Measurements from ENCODE around the gene SLC35F6.
"Not testable (repeated sequence)": the region's sequence is repeated elsewhere in the genome, so short reads cannot be mapped to it uniquely, and the experiment has no call there.

Gene SLC35F6

GRCh38 chr2:26730549-26731344 is 33.3 kb upstream of the SLC35F6 start:
- no peak for DNase-seq

DNA sequence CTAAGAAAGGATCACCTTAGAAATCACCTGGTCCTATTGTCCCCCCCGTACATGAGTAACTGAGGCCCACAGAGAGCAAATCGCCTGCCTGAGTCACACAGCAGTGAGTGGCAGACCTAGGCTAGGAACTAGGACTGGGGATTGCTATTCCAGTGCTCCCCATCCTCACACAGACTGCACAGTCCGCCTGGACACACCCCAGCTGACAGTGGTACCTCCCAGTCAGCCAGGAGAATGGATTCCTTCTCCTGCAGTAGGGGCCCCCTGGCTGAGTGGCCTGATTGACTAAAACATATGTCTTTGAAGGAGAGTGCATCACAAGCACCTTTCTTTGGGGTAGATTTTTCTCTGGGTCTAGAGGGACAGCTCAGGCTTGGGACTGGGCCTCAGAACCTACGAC is 32.4 kb upstream of the SLC35F6 start:
- DNase-seq = no peak

GRCh38 chr2:26732446-26732845 is 31.6 kb upstream of the SLC35F6 start:
- DNase-seq = no peak

DNA sequence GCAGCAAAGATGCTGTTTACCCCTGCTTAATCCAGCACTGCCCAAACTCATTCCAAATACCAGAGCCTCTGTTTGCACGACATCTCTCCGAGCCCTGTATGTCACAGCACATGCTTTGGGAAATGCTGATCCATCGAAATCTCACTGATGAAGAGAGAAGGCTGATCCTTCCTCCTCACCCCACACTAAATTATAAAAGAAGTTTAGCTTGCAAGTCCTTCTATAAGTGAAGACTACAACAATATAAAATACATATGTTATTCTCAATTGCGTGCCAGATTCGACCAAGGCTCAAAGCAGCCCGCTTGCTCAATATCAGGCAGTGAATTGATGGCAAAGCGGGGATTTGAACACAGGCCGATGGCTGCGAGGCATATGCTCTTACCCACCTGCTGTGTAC is 30.7 kb upstream of the SLC35F6 start:
- no peak for DNase-seq

DNA sequence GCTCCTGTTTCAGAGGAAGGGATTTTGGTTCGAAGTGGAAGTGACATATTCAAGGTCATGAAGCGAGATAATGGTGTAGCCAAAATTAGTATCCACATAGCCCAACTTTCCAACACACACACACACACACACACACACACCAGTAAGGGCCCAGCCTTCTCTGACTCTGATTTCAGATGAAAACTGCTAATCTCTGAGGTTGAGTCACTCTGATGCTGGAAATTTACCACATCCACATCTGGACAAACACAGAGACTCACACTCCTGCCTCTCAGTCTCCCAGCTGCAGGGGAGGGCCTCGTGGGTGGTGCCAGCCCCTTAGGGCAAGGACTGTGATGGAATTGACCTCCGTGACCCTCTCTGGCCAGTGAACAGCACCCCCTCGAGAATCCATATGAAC is 29.0 kb upstream of the SLC35F6 start:
- DNase-seq = no peak

DNA sequence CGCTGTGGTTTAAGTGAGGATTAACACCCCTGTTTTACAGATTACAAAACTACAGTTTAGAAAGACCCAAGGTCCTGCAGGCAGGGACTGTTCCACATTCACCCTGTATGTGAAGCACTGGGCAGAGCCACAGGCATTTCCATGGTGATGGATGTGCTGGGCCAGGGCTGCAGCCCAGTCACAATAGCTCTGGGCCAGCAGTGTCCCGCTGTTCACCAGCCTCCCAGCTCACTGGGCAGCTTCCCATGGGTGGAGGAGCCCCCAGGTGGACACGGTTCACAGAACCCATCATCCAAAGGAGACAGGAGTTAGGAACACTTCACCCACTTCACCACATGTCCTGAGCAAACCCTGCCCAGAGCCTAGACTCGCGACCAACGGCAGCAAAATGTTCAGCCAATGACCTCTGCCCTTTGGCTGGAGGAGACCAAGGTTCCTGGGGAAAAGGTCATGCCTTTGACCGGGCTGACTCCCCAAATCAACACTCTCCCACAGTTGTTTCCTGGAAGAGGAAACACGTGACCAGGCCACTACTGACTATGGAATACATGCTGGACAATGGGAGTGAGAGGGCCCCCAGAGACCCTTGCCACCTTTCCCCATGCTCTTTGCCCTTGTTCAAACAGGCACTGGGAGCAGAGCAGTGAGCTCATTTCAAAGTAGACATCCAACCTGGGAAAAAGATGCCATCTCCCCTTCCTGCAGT is 28.0 kb upstream of the SLC35F6 start:
- peak in 20 of 51 donors; percentile 6 to 72 (median 30) for DNase-seq

- DNase-seq = no peak
Measured at GRCh38 chr2:26737221-26737620, 26.9 kb upstream of the SLC35F6 start.

- no peak for DNase-seq
Measured at GRCh38 chr2:26738481-26738880, 25.6 kb upstream of the SLC35F6 start.

DNA sequence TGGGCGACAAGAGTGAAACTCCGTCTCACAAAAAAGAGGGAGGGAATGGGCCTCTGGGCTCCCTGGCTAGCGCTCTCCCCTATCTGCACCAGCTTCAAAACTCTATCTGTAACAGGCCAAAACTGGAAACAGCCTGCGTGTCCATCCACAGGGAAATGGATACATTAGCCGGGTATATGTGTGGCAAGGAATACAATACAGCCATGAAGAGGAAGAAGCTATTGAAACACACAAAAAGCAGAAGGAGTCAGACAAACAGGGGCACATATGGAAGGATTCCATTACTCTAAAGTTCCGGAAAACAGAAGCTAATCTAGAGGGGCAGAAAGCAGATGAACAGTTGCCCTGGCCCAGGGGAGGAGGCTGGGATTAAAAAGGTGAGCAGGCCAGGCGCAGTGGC is 24.6 kb upstream of the SLC35F6 start:
- DNase-seq = no peak

DNA sequence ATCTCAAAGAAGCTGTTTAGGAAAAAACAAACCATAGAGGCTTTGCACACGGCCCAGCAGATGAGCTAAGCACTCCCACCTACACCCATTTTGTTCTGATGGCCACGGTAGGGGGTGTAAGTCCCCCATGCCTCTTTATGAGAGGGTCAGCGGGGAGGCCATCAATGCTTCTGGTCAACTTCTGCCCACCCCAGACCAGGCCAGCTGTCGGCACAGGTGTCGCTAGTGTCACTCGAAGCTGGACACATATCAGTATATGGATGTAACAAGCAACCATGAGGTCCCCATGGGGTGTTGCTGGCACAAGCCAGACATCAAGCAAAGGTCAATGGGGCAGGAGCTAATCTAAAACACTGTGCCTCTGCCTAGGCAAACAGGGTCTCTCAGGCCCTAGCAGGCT is 23.7 kb upstream of the SLC35F6 start:
- no peak for DNase-seq

DNA sequence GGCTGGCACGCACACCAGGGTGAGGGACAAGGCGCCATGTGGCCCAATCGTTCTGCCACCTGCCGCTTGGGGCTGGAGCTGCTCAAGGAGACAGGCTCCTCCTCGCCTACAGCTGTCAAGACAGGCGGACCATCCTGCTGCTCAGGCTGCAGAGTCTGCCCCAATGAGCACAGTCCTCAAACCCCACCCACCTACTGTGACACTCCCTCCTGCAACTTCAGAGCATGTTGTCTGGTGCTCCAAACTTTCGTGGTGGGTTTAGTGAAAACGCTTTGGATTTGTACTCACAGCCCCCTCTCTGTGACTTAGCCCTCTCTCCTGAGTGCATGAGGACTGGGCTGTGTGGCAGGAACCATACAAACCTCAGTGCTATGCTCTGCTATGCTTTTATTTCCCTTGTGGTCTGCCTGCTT is 23.2 kb upstream of the SLC35F6 start:
- no peak for DNase-seq

DNA sequence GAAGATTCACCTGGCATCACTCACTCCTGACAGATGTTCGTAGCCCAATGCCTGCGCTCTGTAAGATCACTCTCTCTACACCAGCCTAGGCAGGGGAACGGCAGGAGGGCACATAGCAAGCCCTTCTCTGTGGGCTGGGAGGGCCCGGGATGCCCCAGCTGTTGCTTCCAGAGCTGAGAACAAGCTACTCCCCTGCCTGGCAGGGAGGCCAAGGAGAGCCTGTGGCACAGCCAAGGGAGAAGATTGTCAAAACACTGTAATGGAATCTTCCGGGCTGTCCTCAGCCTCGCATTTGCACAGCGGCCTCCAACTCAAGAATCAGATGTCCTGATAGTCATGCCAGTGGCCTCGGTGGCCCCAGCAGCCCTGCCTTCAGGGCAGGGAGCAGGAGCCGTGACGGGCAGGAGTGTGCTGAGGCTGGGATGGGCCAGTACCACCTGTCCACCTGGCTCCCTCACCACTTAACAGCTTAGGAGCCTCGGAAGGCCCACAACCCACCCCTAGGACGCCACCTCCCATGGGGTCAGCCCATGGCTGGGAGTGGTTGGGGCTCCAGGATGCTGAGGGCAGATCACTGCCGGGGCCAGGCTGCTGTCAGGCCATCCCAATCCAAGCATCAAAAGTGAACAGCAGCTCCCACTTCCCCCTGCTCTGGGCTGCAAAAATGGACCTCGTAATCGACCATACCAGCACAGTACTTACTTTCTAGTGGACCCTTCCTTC is 21.9 kb upstream of the SLC35F6 start:
- no peak for DNase-seq

- no peak for DNase-seq
Measured at GRCh38 chr2:26743852-26744251, 20.2 kb upstream of the SLC35F6 start.

- no peak for DNase-seq
Measured at GRCh38 chr2:26744953-26745352, 19.1 kb upstream of the SLC35F6 start.

DNA sequence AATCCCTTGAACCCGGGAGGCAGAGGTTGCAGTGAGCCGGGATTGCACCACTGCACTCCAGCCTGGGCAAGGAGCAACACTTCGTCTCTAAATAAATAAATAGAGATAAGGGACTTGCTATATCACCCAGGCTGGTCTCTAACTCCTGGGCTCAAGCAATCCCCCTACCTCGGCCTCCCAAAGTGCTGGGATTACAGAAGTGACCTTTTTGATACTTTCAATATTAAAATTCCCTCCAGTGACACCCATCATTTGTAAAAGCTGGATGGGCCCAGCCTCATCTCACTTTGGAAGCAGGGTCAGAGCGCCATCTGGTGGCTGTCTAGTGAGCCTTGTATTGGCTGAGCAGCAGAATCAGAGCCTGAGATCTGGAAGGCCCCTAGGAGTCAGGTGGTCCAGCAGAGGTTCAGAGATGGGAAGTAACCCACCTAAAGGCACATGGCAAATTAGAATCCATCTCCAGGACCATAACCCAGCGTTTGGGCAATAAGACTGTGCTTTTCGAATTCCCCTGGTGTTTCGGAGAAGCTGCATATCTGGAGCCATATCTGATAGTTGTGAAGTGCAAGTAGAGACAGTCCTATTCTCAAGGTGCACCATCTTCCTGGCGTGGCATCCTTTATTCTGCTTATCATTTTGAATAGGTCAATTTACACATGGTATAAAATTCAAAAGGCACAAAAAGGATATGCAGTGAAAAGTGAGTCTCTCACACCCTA is 18.3 kb upstream of the SLC35F6 start:
- DNase-seq = peak in 47 of 51 donors; percentile 12 to 89 (median 65)

DNA sequence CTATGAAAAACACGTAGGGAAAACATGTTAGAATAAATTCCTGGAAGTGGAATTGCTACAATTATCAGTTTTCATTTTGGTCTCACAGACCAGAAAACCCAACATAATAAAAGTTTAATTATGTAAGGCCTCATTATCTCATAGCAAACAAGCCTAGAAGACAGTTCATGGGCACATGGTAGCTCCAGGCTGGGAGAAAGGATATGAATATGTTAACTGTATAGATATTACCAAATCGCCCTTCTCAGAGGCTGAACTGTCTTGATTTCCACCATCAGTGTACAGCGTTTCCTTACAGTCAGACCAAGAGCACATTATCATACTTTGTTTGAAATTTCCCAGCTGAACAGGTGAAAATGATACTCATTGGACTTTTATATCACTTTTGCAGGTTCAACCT is 17.1 kb upstream of the SLC35F6 start:
- no peak for DNase-seq

DNA sequence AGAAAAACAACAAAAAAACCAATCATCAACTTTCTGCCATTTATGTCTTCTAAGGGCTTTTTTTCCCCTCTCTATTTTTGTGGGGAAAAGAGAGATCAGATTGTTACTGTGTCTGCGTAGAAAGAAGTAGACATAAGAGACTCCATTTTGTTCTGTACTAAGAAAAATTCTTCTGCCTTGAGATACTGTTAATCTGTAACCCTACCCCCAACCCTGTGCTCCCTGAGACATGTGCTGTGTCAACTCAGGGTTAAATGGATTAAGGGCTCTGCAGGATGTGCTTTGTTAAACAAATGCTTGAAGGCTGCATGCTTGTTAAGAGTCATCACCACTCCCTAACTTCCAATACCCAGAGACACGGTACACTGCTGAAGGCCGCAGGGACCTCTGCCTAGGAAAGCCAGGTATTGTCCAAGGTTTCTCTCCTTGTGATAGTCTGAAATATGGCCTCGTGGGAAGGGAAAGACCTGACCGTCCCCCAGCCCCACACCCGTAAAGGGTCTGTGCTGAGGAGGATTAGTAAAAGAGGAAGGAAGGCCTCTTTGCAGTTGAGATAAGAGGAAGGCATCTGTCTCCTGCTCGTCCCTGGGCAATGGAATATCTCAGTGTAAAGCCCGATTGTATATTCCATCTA is 14.2 kb upstream of the SLC35F6 start:
- DNase-seq = not testable (repeated sequence)

- DNase-seq = not testable (repeated sequence)
Measured at GRCh38 chr2:26750467-26750866, 13.6 kb upstream of the SLC35F6 start.

GRCh38 chr2:26752656-26753055 is 11.4 kb upstream of the SLC35F6 start:
- no peak for DNase-seq

DNA sequence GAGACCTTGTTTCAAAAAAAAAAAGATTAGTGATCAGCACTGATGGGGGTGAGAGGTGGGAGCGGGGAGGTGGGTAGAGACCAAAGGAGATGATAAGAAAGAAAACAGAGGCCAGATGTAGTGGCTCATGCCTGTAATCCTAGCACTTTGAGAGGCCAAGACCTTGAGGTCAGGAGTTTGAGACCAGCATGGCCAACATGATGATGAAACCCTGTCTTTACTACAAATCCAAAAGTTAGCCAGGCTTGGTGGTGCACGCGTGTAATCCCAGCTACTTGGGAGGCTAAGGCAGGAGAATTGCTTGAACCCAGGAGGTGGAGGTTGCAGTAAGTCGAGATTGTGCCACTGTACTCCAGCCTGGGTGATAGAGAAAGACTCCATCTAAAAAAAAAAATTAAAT is 9.5 kb upstream of the SLC35F6 start:
- no peak for DNase-seq

- no peak for DNase-seq
Measured at GRCh38 chr2:26754972-26755670, 9.0 kb upstream of the SLC35F6 start.
